ENCODE results near the gene SAXO2. TPM values are rescaled to one million over a fixed set of nuclear protein-coding genes. Genes with fewer than 3 reads are reported as not detected.
"Not testable (repeated sequence)": the region's sequence is repeated elsewhere in the genome, so short reads cannot be mapped to it uniquely, and the experiment has no call there.

Gene SAXO2
- total RNA-seq, 1 donor from 2014 or later = 6.0 TPM

DNA sequence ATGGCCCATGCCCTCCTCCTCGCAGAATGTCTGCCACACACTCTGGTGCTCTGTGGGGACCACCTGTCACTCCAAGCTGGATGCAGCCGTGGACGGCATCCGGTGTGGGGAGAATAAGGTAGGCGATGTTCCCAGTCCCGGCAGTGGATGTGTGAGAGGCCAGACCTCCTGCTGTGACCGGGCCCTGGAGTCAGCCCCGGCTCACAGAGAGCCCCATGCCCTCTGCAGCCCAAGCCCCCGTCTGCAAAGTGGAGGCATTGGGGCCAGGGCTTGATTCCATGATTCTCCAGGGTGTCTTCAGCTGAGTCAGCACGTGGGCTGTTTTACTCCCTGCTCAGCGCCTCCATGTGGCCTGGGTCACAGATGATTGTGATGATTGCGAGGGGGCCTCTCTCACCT, 54.5 kb downstream of the SAXO2 start:
- no peaks in the 10 kb centered on the region for H3K9me3 Mint-ChIP-seq (ENCODE audit: low read depth)
- H3K36me3 Mint-ChIP-seq (ENCODE audit: insufficient read depth) = no peaks in the 10 kb centered on the region
- no peaks in the 10 kb centered on the region for H3K4me1 Mint-ChIP-seq (ENCODE audit: low read depth)
- H3K27me3 Mint-ChIP-seq = no peaks in the 10 kb centered on the region
- H3K27ac Mint-ChIP-seq = no peak overlapping the region
- DNase-seq (ENCODE audit: low spot score, unreplicated experiment) = no peak
- H3K4me3 Mint-ChIP-seq (ENCODE audit: low read depth) = no peak overlapping the region
- TF ChIP-seq, protein P1, sequence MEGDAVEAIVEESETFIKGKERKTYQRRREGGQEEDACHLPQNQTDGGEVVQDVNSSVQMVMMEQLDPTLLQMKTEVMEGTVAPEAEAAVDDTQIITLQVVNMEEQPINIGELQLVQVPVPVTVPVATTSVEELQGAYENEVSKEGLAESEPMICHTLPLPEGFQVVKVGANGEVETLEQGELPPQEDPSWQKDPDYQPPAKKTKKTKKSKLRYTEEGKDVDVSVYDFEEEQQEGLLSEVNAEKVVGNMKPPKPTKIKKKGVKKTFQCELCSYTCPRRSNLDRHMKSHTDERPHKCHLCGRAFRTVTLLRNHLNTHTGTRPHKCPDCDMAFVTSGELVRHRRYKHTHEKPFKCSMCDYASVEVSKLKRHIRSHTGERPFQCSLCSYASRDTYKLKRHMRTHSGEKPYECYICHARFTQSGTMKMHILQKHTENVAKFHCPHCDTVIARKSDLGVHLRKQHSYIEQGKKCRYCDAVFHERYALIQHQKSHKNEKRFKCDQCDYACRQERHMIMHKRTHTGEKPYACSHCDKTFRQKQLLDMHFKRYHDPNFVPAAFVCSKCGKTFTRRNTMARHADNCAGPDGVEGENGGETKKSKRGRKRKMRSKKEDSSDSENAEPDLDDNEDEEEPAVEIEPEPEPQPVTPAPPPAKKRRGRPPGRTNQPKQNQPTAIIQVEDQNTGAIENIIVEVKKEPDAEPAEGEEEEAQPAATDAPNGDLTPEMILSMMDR (IDR thresholded peaks at IDR 0.05; ENCODE audit: unreplicated experiment) = no peak

DNA sequence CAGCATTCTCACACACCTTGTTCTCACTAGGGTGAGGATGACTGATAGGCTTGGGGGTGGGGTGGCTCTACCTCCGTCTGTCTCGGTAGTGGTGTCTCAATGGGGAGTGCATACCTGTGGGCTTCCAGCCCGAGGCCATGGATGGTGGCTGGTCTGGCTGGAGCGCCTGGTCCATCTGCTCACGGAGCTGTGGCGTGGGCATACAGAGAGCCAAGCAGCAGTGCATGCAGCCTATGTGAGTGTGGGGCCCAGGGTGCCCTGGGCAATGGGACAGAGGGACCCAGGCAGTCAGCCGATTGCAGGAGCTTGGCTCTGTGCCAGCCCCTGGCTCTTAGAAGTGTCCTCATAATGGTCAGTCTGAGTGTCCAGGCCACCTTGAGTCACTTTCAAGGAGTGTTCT, 54.9 kb downstream of the SAXO2 start:
- not testable (repeated sequence) for DNase-seq (ENCODE audit: low spot score, unreplicated experiment); H3K4me3 Mint-ChIP-seq (ENCODE audit: low read depth); H3K9me3 Mint-ChIP-seq (ENCODE audit: low read depth); H3K36me3 Mint-ChIP-seq (ENCODE audit: insufficient read depth); H3K27ac Mint-ChIP-seq; H3K27me3 Mint-ChIP-seq; H3K4me1 Mint-ChIP-seq (ENCODE audit: low read depth)

DNA sequence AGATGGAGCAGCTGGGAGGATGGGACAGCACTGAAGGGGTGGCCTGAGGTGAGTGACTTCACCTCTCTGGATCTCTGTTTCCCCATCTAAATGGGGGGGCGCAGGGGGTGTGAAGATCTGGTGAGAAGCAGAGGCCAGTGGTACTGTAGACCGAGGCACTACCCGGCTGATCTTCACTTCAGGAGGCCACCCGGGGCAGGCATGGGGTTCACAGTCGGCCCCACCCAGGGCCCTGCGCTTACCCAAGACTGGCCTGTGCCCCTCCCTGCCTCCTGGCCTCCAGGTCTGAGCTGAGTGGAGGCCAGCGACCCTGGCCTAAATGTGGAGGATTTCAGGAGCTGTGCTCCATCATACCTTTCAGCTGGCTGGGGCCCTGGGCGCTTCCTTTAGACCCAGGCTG, 55.7 kb downstream of the SAXO2 start:
- not testable (repeated sequence) for H3K27me3 Mint-ChIP-seq; H3K36me3 Mint-ChIP-seq (ENCODE audit: insufficient read depth); H3K4me1 Mint-ChIP-seq (ENCODE audit: low read depth); H3K9me3 Mint-ChIP-seq (ENCODE audit: low read depth); H3K4me3 Mint-ChIP-seq (ENCODE audit: low read depth); DNase-seq (ENCODE audit: low spot score, unreplicated experiment); H3K27ac Mint-ChIP-seq

DNA sequence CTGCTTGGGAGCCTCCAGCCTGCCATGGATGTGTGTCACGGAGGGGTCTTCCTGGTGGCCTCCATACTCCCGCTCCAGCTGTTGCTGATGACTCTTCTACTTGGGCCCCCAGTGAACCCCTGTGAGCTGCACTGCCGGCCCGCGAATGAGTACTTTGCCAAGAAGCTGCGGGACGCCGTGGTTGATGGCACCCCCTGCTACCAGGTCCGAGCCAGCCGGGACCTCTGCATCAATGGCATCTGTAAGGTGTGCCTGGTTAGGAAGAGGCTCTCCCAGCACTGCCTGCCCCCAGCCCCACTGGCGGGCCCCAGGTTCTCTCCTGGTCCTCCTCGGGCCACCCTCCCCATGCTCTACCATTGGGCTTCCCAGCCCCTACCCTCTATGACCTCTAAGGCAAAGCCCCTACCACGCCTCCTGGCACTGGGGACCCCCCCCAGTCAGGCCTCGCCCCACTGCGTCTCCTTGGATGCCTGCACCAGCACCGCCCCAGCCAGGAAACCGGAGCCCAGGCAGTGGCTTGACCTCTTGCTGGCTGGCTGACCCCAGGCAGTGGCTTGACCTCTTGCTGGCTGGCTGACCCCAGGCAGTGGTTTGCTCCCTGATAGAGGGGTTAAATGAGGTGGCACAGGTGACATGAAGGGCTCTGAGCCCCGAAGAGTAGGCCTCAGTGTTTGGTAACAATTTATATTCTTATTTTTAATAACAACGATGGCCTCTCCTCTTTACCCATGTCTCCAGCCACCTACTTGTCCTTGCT, 57.1 kb downstream of the SAXO2 start:
- not testable (repeated sequence) for H3K9me3 Mint-ChIP-seq (ENCODE audit: low read depth); H3K4me3 Mint-ChIP-seq (ENCODE audit: low read depth); H3K27me3 Mint-ChIP-seq; H3K36me3 Mint-ChIP-seq (ENCODE audit: insufficient read depth); DNase-seq (ENCODE audit: low spot score, unreplicated experiment); H3K27ac Mint-ChIP-seq; H3K4me1 Mint-ChIP-seq (ENCODE audit: low read depth)

DNA sequence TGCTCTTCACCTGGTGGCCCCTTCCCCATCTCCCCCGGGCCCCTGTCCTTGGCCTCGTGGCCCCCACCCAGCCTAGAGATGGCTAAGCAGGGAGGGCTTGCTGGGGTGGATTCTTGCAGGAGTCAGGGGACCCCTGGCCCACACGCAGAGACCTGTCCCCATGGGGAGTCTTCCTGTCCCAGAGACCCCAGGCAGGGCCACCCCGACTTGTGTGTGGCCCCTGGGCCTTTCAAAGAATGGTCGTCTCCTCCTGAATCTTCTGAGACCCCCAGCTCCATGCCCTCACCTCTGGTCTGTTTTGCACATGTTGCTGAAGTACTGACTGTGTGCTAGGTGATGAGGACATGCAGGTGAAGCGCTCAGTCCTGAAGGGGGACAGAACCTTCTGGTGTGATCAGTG, 58.2 kb downstream of the SAXO2 start:
- not testable (repeated sequence) for H3K4me3 Mint-ChIP-seq (ENCODE audit: low read depth); DNase-seq (ENCODE audit: low spot score, unreplicated experiment); H3K27ac Mint-ChIP-seq; H3K9me3 Mint-ChIP-seq (ENCODE audit: low read depth); H3K4me1 Mint-ChIP-seq (ENCODE audit: low read depth); H3K27me3 Mint-ChIP-seq; H3K36me3 Mint-ChIP-seq (ENCODE audit: insufficient read depth)

DNA sequence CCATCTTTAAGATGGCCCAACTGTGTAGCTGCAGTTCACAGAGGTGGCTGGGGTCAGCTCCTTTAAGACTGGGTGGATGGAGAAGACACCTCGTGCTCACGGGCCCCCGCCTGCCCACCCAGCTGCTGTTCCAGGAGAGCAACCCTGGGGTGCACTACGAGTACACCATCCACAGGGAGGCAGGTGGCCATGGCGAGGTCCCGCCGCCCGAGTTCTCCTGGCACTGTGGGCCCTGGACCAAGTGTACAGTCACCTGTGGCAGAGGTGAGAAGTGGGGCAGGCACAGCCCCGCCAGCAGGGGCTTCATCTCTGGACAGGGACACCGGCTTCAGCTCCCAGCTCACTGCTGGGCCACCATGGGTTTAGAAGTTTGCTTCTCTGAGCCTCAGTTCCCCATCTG, 59.9 kb downstream of the SAXO2 start:
- not testable (repeated sequence) for H3K36me3 Mint-ChIP-seq (ENCODE audit: insufficient read depth); H3K27ac Mint-ChIP-seq; H3K27me3 Mint-ChIP-seq; H3K9me3 Mint-ChIP-seq (ENCODE audit: low read depth); H3K4me3 Mint-ChIP-seq (ENCODE audit: low read depth); DNase-seq (ENCODE audit: low spot score, unreplicated experiment); H3K4me1 Mint-ChIP-seq (ENCODE audit: low read depth)

DNA sequence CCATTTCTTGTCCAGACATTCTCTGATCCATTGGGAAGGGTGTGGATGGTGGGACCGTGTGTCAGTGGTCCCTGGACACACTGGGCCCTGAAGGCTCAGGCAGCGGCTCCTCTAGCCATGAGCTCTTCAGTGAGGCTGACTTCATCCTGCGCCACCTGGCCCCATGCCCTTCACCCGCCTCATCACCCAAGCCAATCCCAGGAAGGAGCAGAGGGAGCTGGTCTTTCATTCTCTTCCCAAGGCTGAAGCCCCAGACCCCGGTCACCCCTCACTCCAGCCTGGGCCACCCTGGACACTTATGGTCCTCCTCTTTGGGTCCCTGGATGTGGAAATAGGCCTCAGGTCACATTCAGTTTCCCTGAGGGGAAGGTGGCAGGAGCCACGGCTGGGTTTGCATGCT, 62.2 kb downstream of the SAXO2 start:
- not testable (repeated sequence) for H3K4me3 Mint-ChIP-seq (ENCODE audit: low read depth); H3K9me3 Mint-ChIP-seq (ENCODE audit: low read depth); H3K27me3 Mint-ChIP-seq; H3K27ac Mint-ChIP-seq; DNase-seq (ENCODE audit: low spot score, unreplicated experiment); H3K4me1 Mint-ChIP-seq (ENCODE audit: low read depth); H3K36me3 Mint-ChIP-seq (ENCODE audit: insufficient read depth)

DNA sequence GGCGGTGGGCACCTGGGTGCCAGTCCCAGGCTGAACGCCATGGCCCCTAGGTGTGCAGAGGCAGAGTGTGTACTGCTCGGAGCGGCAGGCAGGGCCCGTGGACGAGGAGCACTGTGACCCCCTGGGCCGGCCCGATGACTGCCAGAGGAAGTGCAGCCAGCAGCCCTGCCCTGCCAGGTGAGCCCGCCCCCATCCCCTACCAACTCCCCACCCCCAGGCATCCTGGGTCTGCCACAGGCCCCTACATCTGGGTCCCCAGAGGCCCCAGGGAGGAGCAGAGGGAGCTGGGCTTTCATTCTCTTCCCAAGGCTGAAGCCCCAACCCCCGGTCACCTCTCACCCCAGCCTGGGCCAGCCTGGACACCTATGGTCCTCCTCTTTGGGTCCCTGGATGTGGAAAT, 63.0 kb downstream of the SAXO2 start:
- not testable (repeated sequence) for H3K36me3 Mint-ChIP-seq (ENCODE audit: insufficient read depth); H3K4me3 Mint-ChIP-seq (ENCODE audit: low read depth); H3K27ac Mint-ChIP-seq; H3K4me1 Mint-ChIP-seq (ENCODE audit: low read depth); DNase-seq (ENCODE audit: low spot score, unreplicated experiment); H3K27me3 Mint-ChIP-seq; H3K9me3 Mint-ChIP-seq (ENCODE audit: low read depth)

DNA sequence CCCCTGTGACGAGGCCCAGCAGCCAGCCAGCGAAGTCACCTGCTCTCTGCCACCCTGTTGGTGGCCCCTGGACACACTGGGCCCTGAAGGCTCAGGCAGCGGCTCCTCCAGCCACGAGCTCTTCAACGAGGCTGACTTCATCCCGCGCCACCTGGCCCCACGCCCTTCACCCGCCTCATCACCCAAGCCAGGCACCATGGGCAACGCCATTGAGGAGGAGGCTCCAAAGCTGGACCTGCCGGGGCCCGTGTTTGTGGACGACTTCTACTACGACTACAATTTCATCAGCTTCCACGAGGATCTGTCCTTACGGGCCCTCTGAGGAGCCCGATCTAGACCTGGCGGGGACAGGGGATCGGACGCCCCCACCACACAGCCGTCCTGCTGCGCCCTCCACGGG, 64.3 kb downstream of the SAXO2 start:
- H3K36me3 Mint-ChIP-seq (ENCODE audit: insufficient read depth); H3K9me3 Mint-ChIP-seq (ENCODE audit: low read depth); H3K4me3 Mint-ChIP-seq (ENCODE audit: low read depth); H3K27ac Mint-ChIP-seq; H3K4me1 Mint-ChIP-seq (ENCODE audit: low read depth); H3K27me3 Mint-ChIP-seq; DNase-seq (ENCODE audit: low spot score, unreplicated experiment): not testable (repeated sequence)

DNA sequence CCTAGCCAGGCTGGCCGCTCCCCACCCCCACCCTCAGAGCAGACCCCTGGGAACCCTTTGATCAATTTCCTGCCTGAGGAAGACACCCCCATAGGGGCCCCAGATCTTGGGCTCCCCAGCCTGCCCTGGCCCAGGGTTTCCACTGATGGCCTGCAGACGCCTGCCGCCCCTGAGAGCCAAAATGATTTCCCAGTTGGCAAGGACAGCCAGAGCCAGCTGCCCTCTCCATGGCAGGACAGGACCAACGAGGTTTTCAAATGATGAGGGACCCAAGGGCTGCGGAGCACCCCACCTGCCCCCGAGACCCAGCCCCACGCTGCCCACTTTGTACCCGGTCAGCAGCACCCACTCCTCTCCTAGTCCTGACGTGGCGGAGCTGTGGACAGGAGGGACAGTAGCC, 64.8 kb downstream of the SAXO2 start:
- not testable (repeated sequence) for H3K9me3 Mint-ChIP-seq (ENCODE audit: low read depth); H3K4me1 Mint-ChIP-seq (ENCODE audit: low read depth); H3K27me3 Mint-ChIP-seq; DNase-seq (ENCODE audit: low spot score, unreplicated experiment); H3K4me3 Mint-ChIP-seq (ENCODE audit: low read depth); H3K27ac Mint-ChIP-seq; H3K36me3 Mint-ChIP-seq (ENCODE audit: insufficient read depth)

DNA sequence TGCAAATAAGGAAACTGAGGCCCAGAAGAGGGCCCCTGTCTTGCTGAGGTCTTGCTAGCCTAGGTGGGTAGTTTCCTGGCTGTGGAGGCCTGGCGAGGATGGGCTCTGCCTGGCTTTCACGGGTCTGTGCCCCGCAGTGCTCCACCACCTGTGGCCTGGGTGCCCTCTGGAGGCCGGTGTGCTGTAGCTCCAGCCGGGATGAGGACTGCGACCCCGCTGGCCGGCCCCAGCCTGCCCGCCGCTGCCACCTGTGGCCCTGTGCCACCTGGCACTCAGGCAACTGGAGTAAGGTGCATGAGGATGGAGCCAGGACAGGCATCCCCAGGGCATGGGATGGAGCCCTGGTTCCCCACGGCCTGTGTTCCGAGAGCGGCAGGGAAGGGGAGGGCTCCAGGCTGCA, 66.4 kb downstream of the SAXO2 start:
- not testable (repeated sequence) for H3K9me3 Mint-ChIP-seq (ENCODE audit: low read depth); H3K27me3 Mint-ChIP-seq; H3K27ac Mint-ChIP-seq; H3K4me1 Mint-ChIP-seq (ENCODE audit: low read depth); H3K36me3 Mint-ChIP-seq (ENCODE audit: insufficient read depth); H3K4me3 Mint-ChIP-seq (ENCODE audit: low read depth); DNase-seq (ENCODE audit: low spot score, unreplicated experiment)

DNA sequence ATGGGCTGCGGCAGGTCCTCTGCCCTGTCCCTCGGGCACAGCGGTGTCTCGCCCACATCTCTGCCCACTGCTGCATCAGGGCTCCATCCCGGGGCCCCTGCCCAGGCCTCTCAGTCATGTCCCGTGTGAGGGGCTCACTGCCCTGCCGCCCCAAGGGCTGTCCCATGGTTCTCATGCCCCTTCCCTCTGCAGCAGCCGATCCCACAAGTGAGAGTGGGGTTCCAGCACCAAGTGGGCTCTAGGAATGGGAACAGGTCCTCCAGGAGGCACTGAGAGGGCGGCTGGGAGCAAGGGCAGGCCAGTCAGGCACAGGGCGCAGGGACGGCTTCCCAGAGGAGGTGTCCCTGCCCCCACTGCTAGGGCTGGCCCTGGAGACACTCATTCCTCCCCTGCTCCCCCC, 68.3 kb downstream of the SAXO2 start:
- H3K27me3 Mint-ChIP-seq; H3K4me3 Mint-ChIP-seq (ENCODE audit: low read depth); H3K36me3 Mint-ChIP-seq (ENCODE audit: insufficient read depth); H3K27ac Mint-ChIP-seq; H3K9me3 Mint-ChIP-seq (ENCODE audit: low read depth); H3K4me1 Mint-ChIP-seq (ENCODE audit: low read depth); DNase-seq (ENCODE audit: low spot score, unreplicated experiment): not testable (repeated sequence)

All from progenitor cell of endocrine pancreas (in vitro differentiated cells).